HG03439 (cell line): Measurements from ENCODE around the gene LRIG3.
"Not testable (repeated sequence)": the region's sequence is repeated elsewhere in the genome, so short reads cannot be mapped to it uniquely, and the experiment has no call there.

ENCODE experiments used
- ATAC-seq: cut with Tn5 transposase; IDR thresholded peaks from one replicate; pipeline ENCODE4 v1.9.1; 2021; ENCODE audit warnings: mild to moderate bottlenecking, moderate library complexity; ENCODE audit not compliant: unreplicated experiment

LRIG3 gene

GRCh38 chr12:58905422-58905821 is 14.9 kb downstream of the LRIG3 start:
- ATAC-seq: no peak

- ATAC-seq: not testable (repeated sequence)
Measured at GRCh38 chr12:58902726-58903125, 17.6 kb downstream of the LRIG3 start.

- ATAC-seq: no peak
Measured at GRCh38 chr12:58901664-58902063, 18.6 kb downstream of the LRIG3 start.

- no peak for ATAC-seq
Measured at GRCh38 chr12:58897969-58898368, 22.3 kb downstream of the LRIG3 start.

GRCh38 chr12:58896278-58896677 is 24.0 kb downstream of the LRIG3 start:
- no peak for ATAC-seq

- no peak for ATAC-seq
Measured at GRCh38 chr12:58895053-58895452, 25.3 kb downstream of the LRIG3 start.

- ATAC-seq: no peak
Measured at GRCh38 chr12:58894040-58894439, 26.3 kb downstream of the LRIG3 start.

- ATAC-seq: no peak
Measured at GRCh38 chr12:58893495-58893894, 26.8 kb downstream of the LRIG3 start.

GRCh38 chr12:58889557-58889956 is 30.7 kb downstream of the LRIG3 start:
- ATAC-seq: no peak

- ATAC-seq: no peak
Measured at GRCh38 chr12:58888131-58888783, 32.0 kb downstream of the LRIG3 start.

- ATAC-seq: no peak
Measured at GRCh38 chr12:58887068-58887467, 33.2 kb downstream of the LRIG3 start.

GRCh38 chr12:58886474-58886873 is 33.8 kb downstream of the LRIG3 start:
- no peak for ATAC-seq

- no peak for ATAC-seq
Measured at GRCh38 chr12:58884916-58885315, 35.4 kb downstream of the LRIG3 start.

GRCh38 chr12:58883576-58884334 is 36.5 kb downstream of the LRIG3 start:
- peak; percentile 82 for ATAC-seq

- no peak for ATAC-seq
Measured at GRCh38 chr12:58882826-58883225, 37.5 kb downstream of the LRIG3 start.

- ATAC-seq: no peak
Measured at GRCh38 chr12:58881816-58882215, 38.5 kb downstream of the LRIG3 start.

GRCh38 chr12:58880639-58881038 is 39.7 kb downstream of the LRIG3 start:
- ATAC-seq: no peak

- no peak for ATAC-seq
Measured at GRCh38 chr12:58877243-58877743, 43.0 kb downstream of the LRIG3 start.

- ATAC-seq: no peak
Measured at GRCh38 chr12:58873496-58873895, 46.8 kb downstream of the LRIG3 start.

- ATAC-seq: no peak
Measured at GRCh38 chr12:58871556-58871955, 48.7 kb downstream of the LRIG3 start.

- ATAC-seq: no peak
Measured at GRCh38 chr12:58870595-58870994, 49.7 kb downstream of the LRIG3 start.

GRCh38 chr12:58860788-58861240 is 59.5 kb downstream of the LRIG3 start:
- no peak for ATAC-seq
